A549 treated with Mapracorat at 1 μM for 4 hours (cell line): Measurements from ENCODE around the gene SYMPK. TPM values are rescaled to one million over a fixed set of nuclear protein-coding genes. Genes with fewer than 3 reads are reported as not detected.

Experiments used
- total RNA-seq: library from RNA; stranded (reverse); fragments of 200-300 nt; extraction: Qiagen RNA extraction; gene quantifications from 5 replicates; pipeline ENCODE4 v1.2.3, GENCODE V29; 2022

The SYMPK gene
- total RNA-seq, result 53.1 to 81.3 TPM (median 74.4 TPM) in 5 replicates

DNA sequence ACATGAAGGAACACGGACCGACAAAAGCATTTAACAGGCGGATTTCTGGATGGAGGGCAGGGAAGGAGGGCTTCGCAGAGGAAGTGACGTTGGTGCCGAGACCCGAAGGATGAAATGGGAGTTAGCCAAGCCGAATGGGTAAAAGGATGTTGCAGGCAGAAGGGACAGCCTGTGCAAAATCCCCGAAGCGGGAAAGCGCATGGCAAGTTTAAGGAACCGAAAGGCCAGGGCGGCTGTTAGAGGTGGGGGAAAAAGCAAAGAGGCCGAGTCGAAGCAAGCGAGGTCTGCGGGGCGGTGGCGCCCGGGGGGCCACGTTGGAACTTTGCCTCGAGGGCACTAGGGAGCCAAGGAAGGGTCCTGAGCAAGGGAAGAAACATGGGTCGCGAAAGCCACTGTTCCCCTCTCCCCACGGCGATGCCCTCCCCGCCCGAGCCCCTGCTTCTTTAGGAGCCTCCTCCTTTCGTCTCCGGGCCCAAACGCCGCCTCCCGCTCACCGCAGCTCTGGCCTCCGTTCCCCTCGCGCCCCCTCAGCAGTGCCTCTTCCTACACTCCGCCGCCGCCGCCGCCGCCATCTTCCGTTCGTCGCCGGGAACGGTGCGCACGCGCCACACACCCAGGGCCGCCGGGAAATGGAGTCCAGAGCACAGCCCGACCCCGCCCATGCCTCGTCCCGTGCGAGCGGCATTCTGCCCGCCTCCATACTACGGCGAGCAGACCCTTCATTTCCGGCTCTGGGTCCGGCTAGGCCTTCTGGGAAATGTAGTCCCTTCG lies at the start of gene SYMPK:
Gene SYMPK, minus strand, starts transcription at position 584 of the 771 bp plus-strand sequence. CDS start 8,652 bp downstream, outside the sequence.

DNA sequence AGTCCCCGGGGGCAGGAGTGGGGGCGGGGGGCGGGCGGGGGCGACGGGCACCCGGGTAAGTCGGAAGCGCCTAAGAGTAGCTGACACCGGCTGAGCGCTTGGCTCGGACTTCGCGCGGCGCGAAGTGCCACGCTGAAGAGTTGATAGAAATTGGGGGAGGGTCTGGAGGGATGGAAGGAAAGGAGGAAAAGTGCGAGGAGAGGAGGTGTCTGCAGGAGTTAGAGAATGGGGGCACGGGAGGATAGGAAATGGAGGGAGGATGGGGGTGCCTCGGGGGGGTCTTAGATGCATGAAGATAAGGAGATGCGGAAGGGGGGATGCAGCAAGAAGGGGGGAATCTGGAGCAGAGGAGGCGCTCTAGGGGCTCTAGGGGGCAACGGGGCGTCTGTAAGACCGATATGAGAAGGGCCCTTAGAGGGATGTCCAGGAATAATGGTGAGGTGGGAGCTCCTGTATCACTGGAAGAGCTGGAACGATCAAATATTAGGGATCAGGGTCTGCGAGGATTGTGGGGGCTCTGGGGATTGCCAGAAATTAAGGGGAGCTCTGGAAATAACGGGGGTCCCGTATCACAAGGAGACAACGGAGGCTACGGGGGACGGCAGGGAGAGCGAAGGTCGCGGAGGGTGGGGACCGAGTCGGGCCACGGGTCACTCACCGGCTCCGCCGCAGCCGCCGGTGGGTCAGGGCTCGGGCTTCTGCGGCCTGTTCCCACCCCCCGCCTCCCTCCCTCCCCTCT lies 39.1 kb upstream of the SYMPK start, which contains the start of gene MYPOP:
Gene MYPOP, minus strand, starts transcription at position 702 of the 739 bp plus-strand sequence. CDS start 840 bp downstream, outside the sequence.

DNA sequence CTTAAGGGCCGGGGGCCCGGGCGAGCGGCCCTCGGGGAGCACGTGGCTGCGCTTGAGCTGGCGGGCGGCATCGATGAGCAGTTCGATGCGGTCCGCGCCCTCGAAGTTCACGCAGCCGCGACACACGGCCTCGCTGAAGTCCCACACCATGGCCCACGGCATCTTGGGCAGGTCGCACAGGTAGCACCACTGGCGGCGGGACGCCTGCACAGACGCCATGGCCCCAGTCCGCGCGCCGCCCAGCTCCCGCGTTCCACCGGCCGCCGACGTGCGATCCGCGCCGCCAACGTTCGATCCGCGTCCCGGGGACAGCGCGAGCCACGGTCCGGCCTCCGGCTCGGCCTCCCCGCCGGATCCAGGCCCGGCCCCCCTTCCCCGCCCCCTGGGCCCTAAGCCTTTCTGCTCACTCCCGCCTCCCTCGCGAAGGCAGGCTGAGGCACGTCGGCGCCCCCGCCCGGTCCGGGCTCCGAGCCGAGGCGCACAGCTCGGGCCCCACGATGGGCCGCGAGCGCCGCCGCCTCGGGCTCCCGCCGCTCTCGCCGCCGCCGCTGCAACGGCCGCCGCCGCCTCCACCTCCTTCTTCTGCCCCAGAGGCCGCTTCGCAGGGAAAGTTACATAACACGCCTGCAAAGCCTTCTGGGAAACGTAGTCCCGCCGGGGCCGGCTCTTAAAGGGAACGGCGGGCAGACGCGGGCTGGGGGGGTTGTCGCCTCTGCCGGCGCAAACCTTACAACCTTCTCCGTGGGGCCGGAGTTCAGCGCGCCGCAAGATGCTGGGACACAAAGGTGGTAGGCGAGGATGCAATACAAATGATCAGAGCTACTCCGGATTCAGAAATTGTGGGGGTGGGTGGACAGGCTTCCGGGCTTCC lies 22.8 kb upstream of the SYMPK start, which contains the start of gene IRF2BP1:
Gene IRF2BP1, minus strand, starts transcription at position 586 of the 871 bp plus-strand sequence. Its CDS starts 367 bp downstream, at position 219.

DNA sequence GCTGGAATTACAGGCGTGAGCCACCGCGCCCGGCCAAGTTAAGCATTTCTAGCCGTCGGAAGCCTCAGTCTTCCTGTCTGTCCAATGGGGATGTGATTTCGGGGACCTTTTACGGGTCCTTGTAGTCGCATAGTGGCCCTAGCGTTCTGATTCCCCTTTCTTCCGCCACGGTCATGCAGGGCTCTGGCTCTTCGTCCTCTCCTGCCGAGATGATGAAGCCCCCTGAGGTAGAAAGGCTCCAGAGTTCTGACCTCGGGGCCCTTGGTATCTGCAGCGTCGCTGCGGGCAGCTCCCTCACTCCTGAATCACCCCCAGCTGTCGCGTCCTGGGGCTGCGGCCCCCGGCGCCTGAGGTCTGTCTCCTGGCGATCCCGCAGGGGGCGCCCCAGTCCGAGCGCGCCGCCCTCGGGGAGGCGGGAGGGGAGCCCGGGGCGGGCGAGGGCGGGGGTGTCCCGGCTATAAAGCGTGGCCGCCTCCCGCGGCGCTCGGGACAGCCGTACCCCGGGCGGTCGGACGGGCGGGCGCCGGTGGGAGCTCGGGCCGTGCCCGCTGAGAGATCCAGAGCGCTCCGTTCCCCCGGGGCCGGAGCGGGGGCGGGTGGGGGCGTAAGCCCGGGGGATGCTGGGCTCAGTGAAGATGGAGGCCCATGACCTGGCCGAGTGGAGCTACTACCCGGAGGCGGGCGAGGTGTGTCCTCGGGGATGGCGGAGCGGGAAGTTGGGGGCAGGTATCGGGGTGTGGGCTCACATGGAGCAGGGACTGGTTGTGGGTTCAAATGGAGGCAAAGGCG lies 1.1 kb upstream of the SYMPK start, which contains the start of gene FOXA3:
Gene FOXA3, plus strand, starts transcription at position 487 of the 789 bp plus-strand sequence. Its CDS starts 131 bp downstream, at position 618.

DNA sequence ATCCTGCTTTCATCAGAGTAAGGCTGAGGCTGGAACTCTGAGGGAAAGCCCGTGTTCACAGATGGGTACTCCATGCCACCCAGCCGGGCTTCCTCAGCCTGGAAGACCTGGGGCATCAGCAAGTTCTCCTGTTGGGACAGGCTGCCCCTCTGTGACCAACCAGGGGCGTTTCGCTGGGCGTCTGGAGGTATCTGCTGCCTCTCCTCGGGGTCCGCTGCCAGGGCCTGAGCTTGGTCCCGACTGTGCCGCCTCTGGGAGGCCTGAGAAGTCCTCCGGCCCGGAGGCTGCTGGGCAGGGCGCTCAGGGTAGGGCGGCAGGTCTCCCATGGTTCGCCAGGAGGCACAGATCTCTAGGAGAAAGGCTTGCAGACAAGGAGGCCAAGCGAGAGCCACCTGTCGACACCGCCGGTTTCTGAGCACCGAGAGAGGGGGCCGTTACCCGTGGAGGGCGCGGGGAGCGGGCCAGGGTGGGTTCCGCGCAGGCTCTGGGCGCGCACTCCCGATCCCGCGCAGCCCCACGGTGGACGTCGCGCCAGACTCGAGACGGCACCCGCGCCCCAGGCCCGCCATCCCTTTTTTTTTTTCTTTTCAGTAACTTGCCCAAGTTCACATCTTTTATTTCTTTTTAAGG lies 48.0 kb downstream of the SYMPK start, which contains the start of gene RSPH6A:
Gene RSPH6A, minus strand, starts transcription at position 458 of the 630 bp plus-strand sequence. Its CDS starts 132 bp downstream, at position 326.

DNA sequence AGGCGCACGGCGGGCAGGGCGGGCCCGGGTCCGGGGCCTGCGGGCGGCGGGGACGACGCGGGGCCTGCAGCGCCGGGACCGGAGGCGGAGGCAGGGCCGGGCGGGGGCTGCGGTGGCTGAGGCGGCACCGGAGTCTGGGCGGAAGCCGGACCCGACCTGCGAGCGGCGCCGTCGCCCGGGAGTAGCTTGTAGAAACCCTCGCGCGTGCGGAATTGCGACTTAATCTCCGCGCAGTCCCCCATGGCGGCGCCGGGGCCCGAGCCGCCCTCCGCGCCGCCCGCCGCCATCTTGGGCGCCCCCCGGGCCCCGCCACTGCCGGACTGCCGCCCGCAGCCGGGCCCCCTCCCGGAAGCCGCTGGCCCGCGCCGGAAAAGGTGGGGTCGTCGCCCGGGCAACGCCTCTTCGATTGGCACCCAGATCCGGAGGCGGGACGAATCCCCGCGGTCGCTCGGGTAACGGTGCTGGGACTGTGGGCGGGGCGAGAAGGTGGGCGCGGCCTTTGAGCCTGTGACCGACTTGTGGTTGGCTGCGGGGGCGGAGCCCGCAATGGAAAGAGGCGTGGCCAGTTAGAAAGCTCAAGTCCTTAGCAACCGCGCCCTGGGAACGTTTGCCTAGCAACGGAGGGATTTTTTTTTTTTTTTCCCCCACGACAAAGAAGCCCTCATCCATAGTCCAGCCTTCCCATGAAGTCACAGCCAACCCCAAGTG lies 70.3 kb downstream of the SYMPK start, which contains the start of gene DMWD:
Gene DMWD, minus strand, starts transcription at position 376 of the 708 bp plus-strand sequence. Its CDS starts 89 bp downstream, at position 287.

DNA sequence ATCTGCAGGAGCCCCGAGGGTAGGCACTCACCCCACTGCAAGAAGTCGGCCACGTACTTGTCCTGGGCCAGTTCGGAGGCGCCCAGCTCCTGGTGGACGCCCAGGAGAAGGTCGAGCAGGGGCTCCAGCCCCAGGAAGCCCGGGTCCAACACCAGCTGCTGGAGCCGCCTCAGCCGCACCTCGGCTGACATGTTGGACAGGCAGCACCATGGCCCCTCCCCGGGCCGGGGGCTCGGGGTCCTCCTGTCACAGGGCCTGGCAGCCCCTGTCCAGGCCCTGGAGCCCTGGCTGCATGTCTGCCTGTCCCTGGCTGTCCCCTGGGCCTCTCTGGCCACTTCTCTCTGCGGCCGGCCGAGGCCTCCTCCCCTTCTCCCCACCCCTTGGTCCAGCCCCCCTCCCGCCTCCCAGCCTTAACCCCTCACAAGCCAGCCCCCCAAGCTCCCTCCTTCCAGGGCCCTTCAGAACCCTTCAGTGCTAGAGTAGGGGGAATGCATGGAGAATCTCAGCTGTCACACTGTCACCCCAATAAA lies 80.7 kb downstream of the SYMPK start, which contains the start of gene DMPK:
Gene DMPK, minus strand, starts transcription at position 329 of the 530 bp plus-strand sequence. Its CDS starts 138 bp downstream, at position 191.

DNA sequence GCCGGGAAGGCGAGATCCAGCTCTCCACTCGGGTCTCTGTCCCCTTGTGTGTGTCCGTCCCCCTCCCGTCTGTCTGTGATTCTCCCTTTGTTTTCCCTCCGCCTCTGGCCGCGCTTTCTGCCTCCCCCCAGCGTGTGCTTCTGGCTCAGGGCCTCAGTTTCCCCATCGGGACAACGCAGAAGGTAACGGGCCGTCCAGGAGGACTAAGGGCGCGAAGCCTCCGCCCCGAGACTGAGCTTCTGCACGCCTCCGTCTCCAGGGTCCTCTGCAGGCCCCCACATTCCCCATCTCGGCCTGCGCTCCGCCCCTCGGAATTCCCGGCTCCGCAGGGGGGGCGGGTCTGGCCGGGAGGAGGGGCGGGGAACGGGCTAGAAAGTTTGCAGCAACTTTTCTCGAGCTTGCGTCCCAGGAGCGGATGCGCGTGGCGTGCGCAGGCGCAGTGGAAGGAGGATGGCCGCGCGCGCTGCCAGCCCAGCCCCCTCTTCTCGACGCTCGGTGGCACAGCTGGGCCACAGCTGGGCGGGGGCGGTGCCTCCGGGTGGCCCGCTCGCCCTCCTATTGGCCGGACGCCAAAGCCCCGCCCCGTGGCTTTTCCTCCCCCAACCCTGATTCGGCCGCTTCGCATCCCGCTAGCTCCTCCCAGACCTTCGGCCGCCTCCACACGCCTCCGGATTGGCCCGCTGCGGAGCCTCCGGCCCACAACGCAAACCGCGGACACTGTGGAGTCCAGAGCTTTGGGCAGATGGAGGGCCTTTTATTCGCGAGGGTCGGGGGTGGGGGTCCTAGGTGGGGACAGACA lies 93.8 kb downstream of the SYMPK start, which contains the start of gene SIX5:
Gene SIX5, minus strand, starts transcription at position 269 of the 799 bp plus-strand sequence. CDS start 408 bp downstream, outside the sequence.

Other genes with a start within 250 kb of the SYMPK start
- 18.4 to 27.7 TPM (median 24.5 TPM) in 5 replicates for gene EML2, start 223.8 kb downstream of the SYMPK start, total RNA-seq
- 2.0 to 5.1 TPM (median 3.5 TPM) in 5 replicates for gene GIPR, start 194.9 kb downstream of the SYMPK start, total RNA-seq
- 770 to 989 TPM (median 799 TPM) in 5 replicates for gene SNRPD2, start 171.2 kb downstream of the SYMPK start, total RNA-seq
- gene QPCTL, start 170.5 kb downstream of the SYMPK start, total RNA-seq, result 6.5 to 10.3 TPM (median 9.3 TPM) in 5 replicates
- 7.2 to 10.0 TPM (median 9.3 TPM) in 5 replicates for gene FBXO46, start 132.3 kb downstream of the SYMPK start, total RNA-seq
- gene MEIOSIN, start 129.7 kb downstream of the SYMPK start, total RNA-seq, result 0.06 to 0.08 TPM (median 0.07 TPM) in 4 of 5 replicates, not detected in the other
- 16.8 to 28.2 TPM (median 25.8 TPM) in 5 replicates for gene SIX5, start 93.9 kb downstream of the SYMPK start, total RNA-seq
- gene DMPK, start 80.7 kb downstream of the SYMPK start, total RNA-seq, result 32.3 to 55.5 TPM (median 45.8 TPM) in 5 replicates
- 20.2 to 37.2 TPM (median 35.9 TPM) in 5 replicates for gene DMWD, start 70.3 kb downstream of the SYMPK start, total RNA-seq
- not detected in 5 replicates for gene RSPH6A, start 47.8 kb downstream of the SYMPK start, total RNA-seq
- gene FOXA3, start 1.2 kb upstream of the SYMPK start, total RNA-seq, result 0.55 to 0.95 TPM (median 0.91 TPM) in 5 replicates
- gene IRF2BP1, start 23.0 kb upstream of the SYMPK start, total RNA-seq, result 19.8 to 36.1 TPM (median 34.7 TPM) in 5 replicates
- 5.3 to 10.5 TPM (median 8.7 TPM) in 5 replicates for gene MYPOP, start 39.5 kb upstream of the SYMPK start, total RNA-seq
- not detected in 5 replicates for gene NANOS2, start 51.6 kb upstream of the SYMPK start, total RNA-seq
- gene NOVA2, start 110.7 kb upstream of the SYMPK start, total RNA-seq, result 0.33 to 0.49 TPM (median 0.44 TPM) in 5 replicates
- 3.7 to 6.2 TPM (median 4.5 TPM) in 5 replicates for gene CCDC61, start 132.3 kb upstream of the SYMPK start, total RNA-seq
- not detected in 5 replicates for gene PGLYRP1, start 159.9 kb upstream of the SYMPK start, total RNA-seq
- gene IGFL4, start 177.9 kb upstream of the SYMPK start, total RNA-seq, result 0.28 to 0.52 TPM (median 0.41 TPM) in 5 replicates